Dermis microvascular lymphatic vessel endothelial cell (primary cell): ENCODE results near the gene SLC1A2. TPM values are rescaled to one million over a fixed set of nuclear protein-coding genes. Genes with fewer than 3 reads are reported as not detected.
"Not testable (repeated sequence)": the region's sequence is repeated elsewhere in the genome, so short reads cannot be mapped to it uniquely, and the experiment has no call there.

Experiments
- DNase-seq, 2 donors: peaks; one replicate each; pipeline versions ENCODE4 v3.0.0 to v3.0.0-alpha.2; 2010; ENCODE audit warnings: low read depth in 2 of 2
- total RNA-seq: library from RNA; depleted of rRNA; stranded (reverse); fragments of >200 nt; gene quantifications from 2 replicates; pipeline ENCODE4 v1.2.1, GENCODE V29; 2014

SLC1A2 gene
- total RNA-seq, 1 donor from 2014 or later: not detected

DNA sequence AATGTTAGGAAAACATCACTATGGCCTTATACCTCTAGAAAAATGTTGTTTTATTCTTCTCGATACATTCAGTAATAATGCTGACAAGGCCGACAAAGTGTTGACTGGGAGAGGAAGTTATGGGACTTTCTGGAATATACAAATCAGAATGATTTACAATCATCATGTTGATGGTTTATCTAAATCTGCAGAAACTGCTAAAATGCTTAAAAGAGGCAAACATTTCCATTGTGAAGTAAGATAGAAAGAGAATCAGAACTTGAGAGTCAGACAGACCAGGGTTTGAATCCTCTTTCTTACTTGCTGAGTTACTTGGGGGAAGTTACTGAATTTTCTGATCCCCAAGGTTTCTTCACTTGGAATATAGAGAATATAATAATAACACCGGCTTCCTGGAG is 191.0 kb downstream of the SLC1A2 start:
- DNase-seq: no peak

GRCh38 chr11:35227576-35228327 is 191.6 kb downstream of the SLC1A2 start:
- DNase-seq: no peak

DNA sequence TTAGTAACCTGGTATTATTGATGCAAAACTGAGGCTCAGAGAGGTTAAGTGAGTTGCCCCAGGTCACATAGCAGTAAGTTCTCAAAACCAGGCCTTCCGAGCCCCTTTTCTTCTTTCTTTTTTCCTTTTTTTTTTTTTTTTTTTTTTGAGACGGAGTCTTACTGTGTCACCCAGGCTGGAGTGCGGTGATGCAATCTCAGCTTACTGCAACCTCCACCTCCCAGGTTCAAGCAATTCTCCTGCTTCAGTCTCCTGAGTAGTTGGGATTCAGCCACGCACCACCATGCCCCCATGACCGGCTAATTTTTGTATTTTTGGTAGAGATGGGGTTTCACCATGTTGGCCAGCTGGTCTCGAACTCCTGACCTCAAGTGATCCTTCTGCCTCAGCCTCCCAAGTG is 192.6 kb downstream of the SLC1A2 start:
- not testable (repeated sequence) for DNase-seq

DNA sequence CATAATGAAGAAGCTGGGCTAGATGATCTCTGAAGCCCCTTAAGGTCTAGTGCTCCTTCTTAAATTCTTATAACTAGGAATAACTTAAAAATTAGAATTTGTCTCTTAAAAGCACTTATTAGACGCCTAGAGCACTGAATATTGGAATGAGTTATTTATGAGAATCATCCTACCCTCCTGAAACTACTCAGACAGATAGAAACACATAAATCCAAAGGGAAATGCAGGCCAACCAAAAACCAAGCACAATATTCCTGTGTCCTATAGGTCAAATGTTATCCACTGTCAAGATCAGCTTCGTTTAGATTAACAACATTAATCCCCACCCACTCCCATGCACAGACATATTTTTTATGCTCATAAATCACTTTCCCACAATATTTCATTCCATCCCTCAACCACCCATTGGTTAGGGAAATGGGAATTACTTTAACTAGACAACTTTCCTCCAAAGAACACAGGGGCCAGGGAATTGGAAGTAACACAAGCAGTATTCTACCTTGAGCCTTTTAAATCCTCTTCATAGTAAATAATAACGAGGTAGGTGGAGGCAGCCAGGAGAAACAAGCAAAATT is 193.3 kb downstream of the SLC1A2 start:
- no peak for DNase-seq

DNA sequence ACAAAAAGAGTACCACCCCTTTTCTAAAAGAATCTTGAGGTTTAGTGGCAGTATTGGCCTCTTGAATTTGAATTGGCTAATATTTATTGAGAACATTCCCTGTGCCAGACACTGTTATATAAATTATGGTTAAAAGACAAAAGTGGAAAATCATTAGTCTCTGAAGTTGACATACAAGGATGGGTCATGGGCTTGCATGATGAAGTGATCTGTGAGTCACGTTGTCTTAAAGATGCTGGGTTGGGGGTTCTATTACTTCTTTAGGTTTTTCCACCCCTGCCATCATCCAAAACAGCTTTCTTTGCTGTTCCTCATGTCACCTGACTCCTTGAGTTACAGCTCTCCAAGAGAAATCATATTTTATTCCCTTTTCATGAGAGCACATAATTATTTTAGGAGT is 195.4 kb downstream of the SLC1A2 start:
- DNase-seq: no peak

- no peak for DNase-seq
Measured at GRCh38 chr11:35223371-35223796, 196.0 kb downstream of the SLC1A2 start.

GRCh38 chr11:35218956-35219355 is 200.4 kb downstream of the SLC1A2 start:
- DNase-seq: no peak

- no peak for DNase-seq
Measured at GRCh38 chr11:35216962-35217678, 202.2 kb downstream of the SLC1A2 start.

GRCh38 chr11:35215945-35216344 is 203.4 kb downstream of the SLC1A2 start:
- DNase-seq: no peak

DNA sequence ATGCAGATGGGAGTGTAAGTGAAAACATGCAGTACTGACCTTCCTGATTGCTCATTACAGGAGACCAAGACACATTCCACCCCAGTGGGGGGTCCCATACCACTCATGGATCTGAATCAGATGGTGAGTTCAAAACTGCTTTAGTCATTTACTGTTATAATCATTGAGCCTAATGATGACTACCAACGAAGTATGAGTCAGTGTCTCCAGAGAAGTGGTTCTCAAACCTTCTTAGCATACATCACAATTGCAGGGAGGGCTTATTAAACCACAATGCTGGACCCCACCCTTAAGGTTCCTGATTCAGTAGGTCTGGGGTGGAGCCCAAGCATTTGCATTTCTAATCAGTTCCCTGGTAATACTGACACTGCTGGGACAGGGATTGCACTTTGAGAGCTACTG is 204.6 kb downstream of the SLC1A2 start:
- DNase-seq: peak in 1 of 2 donors; percentile 51

DNA sequence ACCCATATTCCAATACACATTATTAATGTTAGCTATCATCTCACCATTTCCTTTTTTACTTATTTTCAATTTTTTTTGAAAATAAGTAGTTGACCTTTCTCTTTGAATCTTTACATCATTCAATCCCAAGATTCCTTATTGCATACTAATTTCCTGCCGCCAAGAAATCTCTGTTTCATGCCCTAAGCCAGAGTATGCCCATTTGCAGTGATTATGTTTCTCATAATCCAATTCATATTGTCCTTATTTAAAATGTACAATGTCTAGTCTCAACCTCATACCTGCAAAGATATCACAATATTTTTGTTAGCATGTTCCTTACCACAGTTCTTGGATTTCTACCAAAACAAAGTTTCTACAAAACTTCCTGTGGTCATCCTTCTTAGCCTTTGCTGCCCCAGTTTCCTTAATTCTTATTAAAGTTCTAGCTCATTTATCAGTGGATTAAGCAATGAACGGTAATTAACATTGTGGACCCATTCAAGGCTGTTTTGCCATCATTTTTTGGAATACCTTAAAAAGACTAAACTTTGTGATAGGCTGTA is 205.1 kb downstream of the SLC1A2 start:
- DNase-seq: peak in 1 of 2 donors; percentile 17

DNA sequence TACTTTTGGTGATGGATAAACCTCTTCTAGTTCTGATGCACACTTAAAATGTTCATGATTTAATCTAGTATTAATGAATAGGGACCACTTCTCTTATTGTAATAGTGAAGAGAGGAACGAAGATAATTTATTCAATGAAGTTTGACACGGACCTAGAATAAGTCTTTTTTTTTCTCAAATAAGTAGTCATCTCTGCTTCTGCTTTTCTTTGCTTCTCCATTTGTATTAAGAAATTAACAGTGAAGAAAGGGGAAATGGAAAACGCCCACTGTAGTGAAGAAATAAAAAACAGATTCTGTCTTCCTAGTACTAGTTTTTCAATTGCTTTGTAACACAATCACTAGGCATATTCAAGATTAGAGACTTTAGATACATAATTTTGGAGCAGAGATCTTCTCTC is 207.4 kb downstream of the SLC1A2 start:
- DNase-seq: no peak

DNA sequence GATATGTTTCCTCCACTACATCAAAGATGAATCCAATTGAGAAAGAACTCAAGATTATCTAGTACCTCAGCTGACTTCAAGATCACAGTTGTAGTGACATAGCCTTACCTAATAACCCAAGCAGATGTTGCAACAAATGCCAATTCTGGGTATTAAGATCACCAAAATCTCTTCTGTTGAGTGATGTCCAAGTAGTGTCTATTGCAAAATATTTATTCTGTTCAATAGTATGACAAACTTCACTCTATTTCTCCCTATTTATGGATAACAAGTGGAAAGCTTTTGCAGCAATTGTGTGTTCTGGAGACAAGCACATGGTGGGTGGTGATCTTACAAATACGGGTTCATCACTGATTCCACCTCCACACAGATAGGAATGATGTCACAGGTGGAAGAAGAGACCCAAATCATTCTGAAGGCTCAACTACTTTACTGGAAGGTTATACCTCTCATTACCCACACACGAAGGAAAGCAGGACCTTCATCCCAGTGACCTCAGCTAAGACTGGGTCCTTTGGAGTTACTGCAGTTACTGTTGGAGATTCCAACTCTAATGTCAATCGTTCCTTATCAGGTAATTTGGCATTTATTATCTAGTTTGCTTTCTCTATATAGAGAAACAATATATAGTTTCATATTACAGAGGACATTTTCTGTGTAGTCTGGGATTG is 208.3 kb downstream of the SLC1A2 start:
- no peak for DNase-seq

DNA sequence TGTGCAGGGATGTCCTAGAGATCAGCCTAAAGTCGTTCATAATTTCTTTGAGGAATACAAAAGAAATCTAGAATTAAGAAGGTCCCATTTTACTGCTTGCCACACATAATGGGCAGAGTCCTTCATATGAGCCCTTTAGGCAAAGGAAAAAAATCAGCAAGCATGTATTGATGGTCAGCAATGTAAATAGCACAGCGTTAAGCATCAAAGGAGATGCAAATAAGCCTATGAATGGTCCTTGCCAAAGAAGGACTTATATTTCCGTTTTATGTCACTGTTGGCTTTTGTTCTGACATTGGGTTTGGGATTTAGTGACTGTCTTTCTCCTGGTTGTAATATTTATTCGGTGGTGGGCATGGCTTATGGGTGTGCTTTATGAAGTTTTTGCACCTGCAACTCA is 210.6 kb downstream of the SLC1A2 start:
- DNase-seq: no peak

- DNase-seq: no peak
Measured at GRCh38 chr11:35207471-35208403, 211.6 kb downstream of the SLC1A2 start.

DNA sequence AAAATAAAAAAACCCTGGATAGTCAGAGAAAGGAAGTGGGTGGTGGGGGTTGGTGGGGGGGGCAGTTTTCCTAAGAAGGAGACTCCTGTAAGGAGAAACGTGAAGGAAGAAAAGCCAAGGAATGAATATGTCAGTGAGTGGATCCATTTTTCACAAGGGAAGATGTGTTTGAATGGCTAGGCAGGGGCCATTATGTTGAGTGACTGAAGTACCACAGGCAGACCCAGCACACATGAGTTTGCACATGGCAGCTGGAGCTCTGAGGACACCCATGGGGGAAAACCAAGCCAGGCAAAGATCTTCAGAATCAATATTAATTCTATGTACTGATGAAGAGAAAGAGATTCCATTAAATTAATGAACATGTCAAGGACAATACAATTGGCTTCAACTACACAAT is 212.7 kb downstream of the SLC1A2 start:
- no peak for DNase-seq

DNA sequence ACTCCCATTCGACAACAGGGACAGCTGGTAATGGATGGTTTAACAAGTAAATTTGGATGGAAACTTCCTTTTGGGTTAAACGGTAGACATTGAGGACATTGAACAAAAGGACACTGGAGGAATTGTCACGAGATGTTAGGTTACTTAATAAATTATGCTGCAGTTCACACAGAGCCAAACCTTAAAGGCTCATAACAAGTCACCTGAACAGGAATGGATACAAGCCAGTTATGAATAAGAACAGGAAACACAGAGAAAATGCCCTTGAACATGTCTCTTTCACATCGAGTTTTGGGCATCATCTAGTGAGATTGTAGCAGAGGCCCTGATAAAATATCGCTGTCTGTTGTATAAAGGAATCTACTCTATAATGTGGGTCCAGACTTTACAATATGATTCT is 214.7 kb downstream of the SLC1A2 start:
- DNase-seq: no peak
